BJ (cell line): ENCODE measurements around the gene ZSWIM8. TPM values are rescaled to one million over a fixed set of nuclear protein-coding genes. Genes with fewer than 3 reads are reported as not detected.
A peak's percentile ranks its signal among the peaks of the same experiment; 100 is the strongest.

Experiments used
- CTCF ChIA-PET: fragments of 350-600 bp; formaldehyde crosslinking; extraction: SDS; loops from one replicate; lab custom pipeline; 2021; ENCODE audit warnings: antibody characterized with exemption, inconsistent platforms; lab: Yijun Ruan, JAX
- POLR2A ChIA-PET: fragments of 300-600 bp; sonication (Branson Sonifier 250); formaldehyde crosslinking; extraction: SDS; loops from one replicate; lab custom pipeline; 2021; ENCODE audit warnings: antibody characterized with exemption; lab: Charles Lee
- DNase-seq: peaks from one replicate; pipeline ENCODE4 v3.0.0-alpha.2; 2011; ENCODE audit warnings: low read depth
- H3K27me3 ChIP-seq: 2 replicates; pipeline ENCODE4 v1.6.0; 2011; ENCODE audit warnings: low read length; ENCODE audit not compliant: control insufficient read depth, insufficient read depth
- H3K36me3 ChIP-seq: 2 replicates; pipeline ENCODE4 v1.5.1; 2011; ENCODE audit warnings: low read length; ENCODE audit not compliant: control insufficient read depth, insufficient read depth
- H3K4me3 ChIP-seq: 2 replicates; pipeline ENCODE4 v1.5.1; 2011; ENCODE audit warnings: low read depth, mild to moderate bottlenecking, control low read depth, low read length
- polyA plus RNA-seq: library from polyadenylated mRNA; depleted of rRNA; stranded (reverse); fragments of >200 nt; gene quantifications from 2 replicates; pipeline ENCODE4 v1.2.3, GENCODE V29; 2011
- TF ChIP-seq, protein P1 (sequence below): IDR thresholded peaks from 2 replicates; pipeline ENCODE4 v1.5.1; 2011; ENCODE audit warnings: low read depth, mild to moderate bottlenecking, control low read depth, inconsistent platforms, low read length, moderate library complexity; ENCODE audit not compliant: insufficient read depth

ZSWIM8 gene
- polyA plus RNA-seq, 1 experiment = 82.0 TPM

DNA sequence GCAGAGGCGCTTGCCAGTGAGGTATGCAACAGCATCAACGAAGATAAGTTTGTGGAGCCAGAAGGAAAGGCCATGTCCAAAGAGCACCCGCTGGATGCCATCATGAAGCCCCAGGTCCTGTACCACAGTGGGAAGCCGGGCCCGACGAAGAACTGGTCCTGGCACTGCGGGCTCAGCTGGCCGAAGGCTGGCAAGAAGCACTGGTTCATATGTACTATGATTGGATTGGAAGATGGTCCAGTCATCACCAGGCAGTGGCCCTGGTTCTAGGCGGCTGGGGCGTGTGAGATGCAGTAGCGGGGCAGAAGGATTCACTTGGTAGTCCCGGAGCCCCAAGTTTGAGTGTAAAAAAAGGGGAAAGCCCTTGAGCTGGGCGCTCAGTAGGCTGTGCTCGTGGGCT, 22.1 kb downstream of the ZSWIM8 start:
- no peak for DNase-seq
- TF ChIP-seq, protein P1, sequence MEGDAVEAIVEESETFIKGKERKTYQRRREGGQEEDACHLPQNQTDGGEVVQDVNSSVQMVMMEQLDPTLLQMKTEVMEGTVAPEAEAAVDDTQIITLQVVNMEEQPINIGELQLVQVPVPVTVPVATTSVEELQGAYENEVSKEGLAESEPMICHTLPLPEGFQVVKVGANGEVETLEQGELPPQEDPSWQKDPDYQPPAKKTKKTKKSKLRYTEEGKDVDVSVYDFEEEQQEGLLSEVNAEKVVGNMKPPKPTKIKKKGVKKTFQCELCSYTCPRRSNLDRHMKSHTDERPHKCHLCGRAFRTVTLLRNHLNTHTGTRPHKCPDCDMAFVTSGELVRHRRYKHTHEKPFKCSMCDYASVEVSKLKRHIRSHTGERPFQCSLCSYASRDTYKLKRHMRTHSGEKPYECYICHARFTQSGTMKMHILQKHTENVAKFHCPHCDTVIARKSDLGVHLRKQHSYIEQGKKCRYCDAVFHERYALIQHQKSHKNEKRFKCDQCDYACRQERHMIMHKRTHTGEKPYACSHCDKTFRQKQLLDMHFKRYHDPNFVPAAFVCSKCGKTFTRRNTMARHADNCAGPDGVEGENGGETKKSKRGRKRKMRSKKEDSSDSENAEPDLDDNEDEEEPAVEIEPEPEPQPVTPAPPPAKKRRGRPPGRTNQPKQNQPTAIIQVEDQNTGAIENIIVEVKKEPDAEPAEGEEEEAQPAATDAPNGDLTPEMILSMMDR = no peak
- Histone ChIP-seq H3K36me3 (peaks cover 34% of the 10 kb centered on the region), H3K4me3 (no peak overlapping the region), H3K27me3 (no peaks in the 10 kb centered on the region)
- POLR2A ChIA-PET = no interaction called here
- CTCF ChIA-PET = no interaction called here

DNA sequence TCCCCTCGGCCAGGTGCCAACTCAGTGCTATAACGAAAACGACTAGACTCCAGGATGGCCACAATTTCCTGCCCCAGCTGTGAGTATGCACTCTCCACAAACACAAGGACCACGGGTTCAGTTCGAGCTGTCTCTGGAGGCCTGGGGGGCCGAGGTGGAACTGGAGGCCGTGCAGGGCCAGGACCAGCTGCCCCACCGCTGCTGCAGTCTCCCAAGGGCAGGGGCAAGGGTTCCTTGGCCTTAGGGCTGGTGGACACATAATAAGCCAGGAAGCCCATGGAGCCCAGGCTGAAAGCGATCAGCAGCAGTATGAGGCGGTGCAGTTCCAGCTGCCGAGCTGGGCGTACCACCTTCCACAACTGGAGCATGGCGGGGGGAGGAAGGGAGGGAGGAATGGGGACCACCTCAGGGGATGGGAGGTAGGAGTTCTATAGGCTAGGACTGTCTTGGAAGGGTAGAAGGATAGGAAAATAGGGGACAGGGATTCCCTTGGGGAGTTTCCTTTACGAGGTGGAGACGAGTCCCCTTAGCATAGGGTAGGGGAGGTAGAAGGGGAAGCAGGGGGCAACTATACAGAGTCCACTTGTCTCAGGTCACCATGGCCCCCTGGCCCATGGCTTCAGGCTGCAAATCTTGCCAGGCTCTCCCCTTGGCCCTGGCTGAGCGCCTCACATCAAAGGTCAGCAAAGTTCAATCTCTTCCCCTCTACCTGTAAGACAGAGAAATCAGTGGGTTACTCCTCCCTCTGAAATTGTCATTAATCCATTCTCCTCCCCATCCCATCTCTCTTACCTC, 22.8 kb downstream of the ZSWIM8 start:
- no peaks in the 10 kb centered on the region for H3K27me3 ChIP-seq
- H3K4me3 ChIP-seq = no peak overlapping the region
- POLR2A ChIA-PET = interaction anchor here (0.5 kb wide), 1 partner anchor 27 kb away, joined by 3 read pairs; no protein-coding TSS in a partner anchor
- TF ChIP-seq, protein P1 = no peak
- peaks cover 28% of the 10 kb centered on the region for H3K36me3 ChIP-seq
- no peak for DNase-seq
- CTCF ChIA-PET = interaction anchor here (0.7 to 1.0 kb wide), 2 partner anchors 16 to 71 kb away, joined by 3 to 4 read pairs; no protein-coding TSS in a partner anchor

DNA sequence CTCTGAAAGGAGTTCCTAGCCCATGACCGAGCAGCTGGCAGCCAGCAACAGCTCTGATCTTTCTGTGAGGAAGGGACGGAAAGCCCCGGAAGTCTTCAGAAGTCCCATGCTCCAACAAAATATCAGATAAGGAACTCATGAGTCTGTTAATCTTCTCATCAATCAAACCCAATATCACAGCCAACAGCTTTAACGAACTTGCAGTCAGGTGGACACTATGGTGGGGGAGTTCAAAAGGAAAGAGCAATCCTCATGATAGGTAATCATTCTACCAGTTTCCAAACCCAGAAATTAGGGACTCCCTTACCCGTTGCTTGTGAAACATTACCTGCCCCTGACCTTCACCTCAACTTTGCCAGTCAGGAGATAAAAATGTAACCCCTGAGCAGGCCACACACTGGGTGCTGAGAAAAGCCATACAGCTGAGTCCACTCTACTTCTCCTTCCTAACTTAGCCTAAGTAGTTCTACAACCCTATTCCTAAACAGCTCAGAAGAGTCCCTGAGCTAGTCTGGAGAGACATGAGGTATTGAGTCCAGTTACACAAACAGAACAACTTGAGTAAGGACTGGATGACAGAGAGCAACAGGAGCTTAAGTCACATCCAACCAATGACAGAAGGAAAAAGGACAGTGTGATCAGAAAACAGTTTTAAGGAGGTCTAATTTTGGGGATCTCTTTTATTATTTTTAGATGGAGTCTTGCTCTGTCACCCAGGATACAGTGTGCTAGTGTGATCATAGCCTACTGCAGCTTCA, 23.8 kb downstream of the ZSWIM8 start:
- TF ChIP-seq, protein P1 = no peak
- H3K27me3 ChIP-seq = no peaks in the 10 kb centered on the region
- POLR2A ChIA-PET = interaction anchor here (0.6 kb wide), 1 partner anchor 1302 kb away, joined by 3 read pairs; the partner anchor contains the start of gene SAMD8
- peaks cover 24% of the 10 kb centered on the region for H3K36me3 ChIP-seq
- CTCF ChIA-PET = interaction anchor here (0.7 to 1.0 kb wide), 2 partner anchors 17 to 70 kb away, joined by 3 to 4 read pairs; no protein-coding TSS in a partner anchor
- DNase-seq = no peak
- no peak overlapping the region for H3K4me3 ChIP-seq

DNA sequence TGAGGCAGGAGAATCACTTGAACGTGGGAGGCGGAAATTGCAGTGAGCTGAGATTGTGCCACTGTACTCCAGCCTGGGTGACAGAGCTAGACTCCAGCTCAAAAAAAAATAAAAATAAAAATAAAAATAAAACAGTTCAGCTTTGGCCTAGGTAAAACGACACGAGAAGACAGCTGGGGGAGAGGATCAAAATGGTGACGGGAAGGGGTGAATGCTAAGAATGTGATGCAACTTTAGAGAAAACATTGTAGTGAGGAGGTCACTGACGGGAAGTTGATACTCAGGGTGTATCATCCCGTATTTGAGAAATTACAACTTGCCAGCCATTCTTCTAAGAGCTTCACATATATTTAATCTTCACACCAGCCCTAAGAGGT, 24.9 kb downstream of the ZSWIM8 start:
- TF ChIP-seq, protein P1 = no peak
- POLR2A ChIA-PET = interaction anchor here (0.7 kb wide), 1 partner anchor 84 kb away, joined by 6 read pairs; no protein-coding TSS in a partner anchor
- no peak for DNase-seq
- H3K27me3 ChIP-seq = no peaks in the 10 kb centered on the region
- CTCF ChIA-PET = interaction anchor here (0.7 to 1.1 kb wide), 2 partner anchors 64 to 610 kb away, joined by 3 read pairs; partner anchors contain the start of gene CAMK2G
- H3K36me3 ChIP-seq = peaks cover 25% of the 10 kb centered on the region
- peak overlapping the region; percentile 90 for H3K4me3 ChIP-seq
